ENCODE measurements around the gene SRRM2. TPM values are rescaled to one million over a fixed set of nuclear protein-coding genes. Genes with fewer than 3 reads are reported as not detected.

SRRM2 gene
- total and polyA plus RNA-seq, 9 donors = 103 to 610 (median 507) TPM

- DNase-seq = no peak
- 53% methylated on average over 2 of the region's 5 CpGs for WGBS (ENCODE audit: insufficient coverage)
- peaks cover 3% of the 10 kb centered on the region for H3K4me1 ChIP-seq (ENCODE audit: control insufficient read depth, insufficient read depth, low read length)
- no peak overlapping the region for H3K4me3 ChIP-seq (ENCODE audit: low read length)
- peaks cover 5% of the 10 kb centered on the region for H3K27me3 ChIP-seq (ENCODE audit: control insufficient read depth, insufficient read depth, low read length)
- no peak overlapping the region for H3K27ac ChIP-seq (ENCODE audit: low read length)
- no peaks in the 10 kb centered on the region for H3K36me3 ChIP-seq (ENCODE audit: control insufficient read depth, insufficient read depth, low read length)
- no peaks in the 10 kb centered on the region for H3K9me3 ChIP-seq (replicated peaks; ENCODE audit: control insufficient read depth, low read depth, low read length)
Observed at GRCh38 chr16:2737238-2737605, 15.2 kb upstream of the SRRM2 start.

- Histone ChIP-seq H3K4me1 (ENCODE audit: control insufficient read depth, insufficient read depth, low read length) (peaks cover 3% of the 10 kb centered on the region), H3K27me3 (ENCODE audit: control insufficient read depth, insufficient read depth, low read length) (peaks cover 5% of the 10 kb centered on the region), H3K4me3 (ENCODE audit: low read length) (no peak overlapping the region), H3K27ac (ENCODE audit: low read length) (no peak overlapping the region), H3K36me3 (ENCODE audit: control insufficient read depth, insufficient read depth, low read length) (no peaks in the 10 kb centered on the region), H3K9me3 (replicated peaks; ENCODE audit: control insufficient read depth, low read depth, low read length) (no peaks in the 10 kb centered on the region)
- no peak for DNase-seq
- WGBS (ENCODE audit: insufficient coverage) = 72% methylated on average over 7 of the region's 7 CpGs
Observed at GRCh38 chr16:2737895-2738418, 14.5 kb upstream of the SRRM2 start.

- DNase-seq = no peak
- 72% methylated on average over 4 of the region's 5 CpGs for WGBS (ENCODE audit: insufficient coverage)
- Histone ChIP-seq H3K36me3 (ENCODE audit: control insufficient read depth, insufficient read depth, low read length) (no peaks in the 10 kb centered on the region), H3K4me1 (ENCODE audit: control insufficient read depth, insufficient read depth, low read length) (peaks cover 3% of the 10 kb centered on the region), H3K27ac (ENCODE audit: low read length) (no peak overlapping the region), H3K27me3 (ENCODE audit: control insufficient read depth, insufficient read depth, low read length) (peaks cover 4% of the 10 kb centered on the region), H3K4me3 (ENCODE audit: low read length) (no peak overlapping the region), H3K9me3 (replicated peaks; ENCODE audit: control insufficient read depth, low read depth, low read length) (no peaks in the 10 kb centered on the region)
Observed at GRCh38 chr16:2738615-2739014, 13.8 kb upstream of the SRRM2 start.

- WGBS (ENCODE audit: insufficient coverage) = 55% methylated on average over 5 of the region's 8 CpGs
- Histone ChIP-seq H3K27me3 (ENCODE audit: control insufficient read depth, insufficient read depth, low read length) (peaks cover 2% of the 10 kb centered on the region), H3K4me1 (ENCODE audit: control insufficient read depth, insufficient read depth, low read length) (peaks cover 3% of the 10 kb centered on the region), H3K4me3 (ENCODE audit: low read length) (no peak overlapping the region), H3K9me3 (replicated peaks; ENCODE audit: control insufficient read depth, low read depth, low read length) (no peaks in the 10 kb centered on the region), H3K27ac (ENCODE audit: low read length) (no peak overlapping the region), H3K36me3 (ENCODE audit: control insufficient read depth, insufficient read depth, low read length) (no peaks in the 10 kb centered on the region)
- no peak for DNase-seq
Observed at GRCh38 chr16:2739625-2740430, 12.6 kb upstream of the SRRM2 start.

- H3K4me1 ChIP-seq (ENCODE audit: control insufficient read depth, insufficient read depth, low read length) = peaks cover 3% of the 10 kb centered on the region
- WGBS (ENCODE audit: insufficient coverage) = 81% methylated on average over 5 of the region's 6 CpGs
- H3K4me3 ChIP-seq (ENCODE audit: low read length) = no peak overlapping the region
- no peak overlapping the region for H3K27ac ChIP-seq (ENCODE audit: low read length)
- no peaks in the 10 kb centered on the region for H3K9me3 ChIP-seq (replicated peaks; ENCODE audit: control insufficient read depth, low read depth, low read length)
- H3K27me3 ChIP-seq (ENCODE audit: control insufficient read depth, insufficient read depth, low read length) = no peaks in the 10 kb centered on the region
- H3K36me3 ChIP-seq (ENCODE audit: control insufficient read depth, insufficient read depth, low read length) = no peaks in the 10 kb centered on the region
- no peak for DNase-seq
Observed at GRCh38 chr16:2740476-2740875, 12.0 kb upstream of the SRRM2 start.

GRCh38 chr16:2741168-2741567 lies 11.3 kb upstream of the SRRM2 start:
- DNase-seq = no peak
- 94% methylated on average over 3 of the region's 4 CpGs for WGBS (ENCODE audit: insufficient coverage)
- peaks cover 3% of the 10 kb centered on the region for H3K4me1 ChIP-seq (ENCODE audit: control insufficient read depth, insufficient read depth, low read length)
- no peak overlapping the region for H3K27ac ChIP-seq (ENCODE audit: low read length)
- H3K27me3 ChIP-seq (ENCODE audit: control insufficient read depth, insufficient read depth, low read length) = no peaks in the 10 kb centered on the region
- H3K4me3 ChIP-seq (ENCODE audit: low read length) = no peak overlapping the region
- H3K9me3 ChIP-seq (replicated peaks; ENCODE audit: control insufficient read depth, low read depth, low read length) = no peaks in the 10 kb centered on the region
- H3K36me3 ChIP-seq (ENCODE audit: control insufficient read depth, insufficient read depth, low read length) = no peaks in the 10 kb centered on the region

GRCh38 chr16:2742323-2743006 lies 10.0 kb upstream of the SRRM2 start:
- Histone ChIP-seq H3K36me3 (ENCODE audit: control insufficient read depth, insufficient read depth, low read length) (no peaks in the 10 kb centered on the region), H3K9me3 (replicated peaks; ENCODE audit: control insufficient read depth, low read depth, low read length) (no peaks in the 10 kb centered on the region), H3K27me3 (ENCODE audit: control insufficient read depth, insufficient read depth, low read length) (no peaks in the 10 kb centered on the region), H3K27ac (ENCODE audit: low read length) (no peak overlapping the region), H3K4me1 (ENCODE audit: control insufficient read depth, insufficient read depth, low read length) (peaks cover 3% of the 10 kb centered on the region), H3K4me3 (ENCODE audit: low read length) (no peak overlapping the region)
- WGBS (ENCODE audit: insufficient coverage) = 85% methylated on average over 7 of the region's 12 CpGs
- no peak for DNase-seq

GRCh38 chr16:2743007-2743810 lies 9.2 kb upstream of the SRRM2 start:
- Histone ChIP-seq H3K9me3 (replicated peaks; ENCODE audit: control insufficient read depth, low read depth, low read length) (no peaks in the 10 kb centered on the region), H3K4me1 (ENCODE audit: control insufficient read depth, insufficient read depth, low read length) (peaks cover 3% of the 10 kb centered on the region), H3K4me3 (ENCODE audit: low read length) (no peak overlapping the region), H3K27me3 (ENCODE audit: control insufficient read depth, insufficient read depth, low read length) (no peaks in the 10 kb centered on the region), H3K36me3 (ENCODE audit: control insufficient read depth, insufficient read depth, low read length) (no peaks in the 10 kb centered on the region), H3K27ac (ENCODE audit: low read length) (no peak overlapping the region)
- DNase-seq = no peak
- 89% methylated on average over 9 of the region's 19 CpGs for WGBS (ENCODE audit: insufficient coverage)

GRCh38 chr16:2744711-2745110 lies 7.7 kb upstream of the SRRM2 start:
- H3K4me1 ChIP-seq (ENCODE audit: control insufficient read depth, insufficient read depth, low read length) = no peaks in the 10 kb centered on the region
- 78% methylated on average over 6 of the region's 6 CpGs for WGBS (ENCODE audit: insufficient coverage)

More at GRCh38 chr16:2744711-2745110, 7.7 kb upstream of the SRRM2 start:
- no peaks in the 10 kb centered on the region for H3K9me3 ChIP-seq (replicated peaks; ENCODE audit: control insufficient read depth, low read depth, low read length)
- DNase-seq = no peak
- H3K4me3 ChIP-seq (ENCODE audit: low read length) = no peak overlapping the region
- H3K36me3 ChIP-seq (ENCODE audit: control insufficient read depth, insufficient read depth, low read length) = no peaks in the 10 kb centered on the region
- no peaks in the 10 kb centered on the region for H3K27me3 ChIP-seq (ENCODE audit: control insufficient read depth, insufficient read depth, low read length)
- no peak overlapping the region for H3K27ac ChIP-seq (ENCODE audit: low read length)
